GM12878 (cell line): ENCODE data around the gene NCBP2L. TPM values are rescaled to one million over a fixed set of nuclear protein-coding genes. Genes with fewer than 3 reads are reported as not detected.
A peak's percentile ranks its signal among the peaks of the same experiment; 100 is the strongest.

Experiments used
- ATAC-seq: fragments of 200-7000 bp; cut with Tn5 transposase; 3 replicates; pipeline ENCODE4 v1.9.1; 2020; ENCODE audit warnings: mild to moderate bottlenecking, moderate library complexity
- BruUV-seq: library from RNA; stranded (reverse); fragments of 400-500 nt; replicated peaks from 2 replicates; lab custom pipeline; 2021; lab: Mats Ljungman, UMichigan
- CTCF ChIA-PET: fragments of 300-600 bp; sonication (Branson Sonifier 250); formaldehyde crosslinking; extraction: SDS; loops from one replicate; lab custom pipeline; 2021; ENCODE audit warnings: inconsistent platforms; lab: Yijun Ruan, JAX
- POLR2A ChIA-PET: fragments of 350-600 bp; formaldehyde crosslinking; extraction: SDS; loops from one replicate; lab custom pipeline; 2021; ENCODE audit warnings: inconsistent platforms; lab: Charles Lee
- RAD21 ChIA-PET: fragments of 300-600 bp; sonication (Branson Sonifier 250); formaldehyde crosslinking; loops from one replicate; lab custom pipeline; 2023; ENCODE audit warnings: antibody characterized with exemption; ENCODE audit not compliant: unreplicated experiment; lab: Charles Lee
- SMC1A ChIA-PET: fragments of 300-600 bp; sonication (Branson Sonifier 250); formaldehyde crosslinking; loops from one replicate; lab custom pipeline; 2023; ENCODE audit not compliant: unreplicated experiment, uncharacterized antibody; lab: Charles Lee
- DNase-seq: peaks from one replicate; pipeline ENCODE4 v3.0.0-alpha.2; 2011; ENCODE audit warnings: low read depth, low spot score
- FAIRE-seq: peaks from 3 replicates; lab custom pipeline; 2011; peaks lifted over from hg19 to GRCh38; lab: Jason Lieb, UNC
- H2AFZ ChIP-seq: 2 replicates; pipeline ENCODE4 v1.6.0; 2011; ENCODE audit warnings: low read depth, low read length, control low read depth; ENCODE audit not compliant: control insufficient read depth
- H3K27ac ChIP-seq: 2 replicates; pipeline ENCODE4 v1.5.1; 2011; ENCODE audit warnings: control low read depth; ENCODE audit not compliant: control insufficient read depth, insufficient read depth
- H3K27me3 ChIP-seq, 2 experiments: replicated peaks in 1 of 2; 2 replicates each; pipeline versions ENCODE4 v1.6.0 to v1.6.1; 2011; ENCODE audit warnings: low read length in 1 of 2; ENCODE audit not compliant: control insufficient read depth in 2 of 2, insufficient read depth in 2 of 2
- H3K36me3 ChIP-seq, 2 experiments: 2 replicates each; pipeline ENCODE4 v1.5.1; 2011; ENCODE audit warnings: low read length in 1 of 2; ENCODE audit not compliant: control insufficient read depth in 2 of 2, insufficient read depth in 2 of 2
- H3K4me1 ChIP-seq: 2 replicates; pipeline ENCODE4 v1.6.1; 2011; ENCODE audit warnings: mild to moderate bottlenecking, low read length, moderate library complexity, mixed read lengths; ENCODE audit not compliant: control insufficient read depth, insufficient read depth
- H3K4me2 ChIP-seq: 2 replicates; pipeline ENCODE4 v1.6.0; 2011; ENCODE audit warnings: control low read depth; ENCODE audit not compliant: control insufficient read depth, insufficient read depth
- H3K4me3 ChIP-seq: fragments of 200-600 bp; sonication (generic); 2 replicates; pipeline ENCODE4 v1.5.1; 2016
- H3K79me2 ChIP-seq: 2 replicates; pipeline ENCODE4 v1.6.0; 2011; ENCODE audit warnings: low read length; ENCODE audit not compliant: control insufficient read depth, insufficient read depth
- H3K9ac ChIP-seq: 2 replicates; pipeline ENCODE4 v1.8.0; 2011; ENCODE audit warnings: low read length, control low read depth, mixed read lengths; ENCODE audit not compliant: control insufficient read depth, insufficient read depth
- H3K9me3 ChIP-seq: replicated peaks from 3 replicates; pipeline ENCODE4 v1.5.1; 2011; ENCODE audit warnings: mild to moderate bottlenecking, low read length; ENCODE audit not compliant: control insufficient read depth, insufficient read depth
- H4K20me1 ChIP-seq: 2 replicates; pipeline ENCODE4 v1.6.0; 2011; ENCODE audit not compliant: control insufficient read depth, insufficient read depth
- ATF7 ChIP-seq: fragments of 450-650 bp; IDR thresholded peaks from 2 replicates; pipeline ENCODE4 v1.6.1; 2016; ENCODE audit warnings: low read depth, mild to moderate bottlenecking
- CBX5 ChIP-seq: sonication (generic); IDR thresholded peaks from 2 replicates; pipeline ENCODE4 v1.6.1; 2016; ENCODE audit warnings: low read depth, moderate library complexity, mild to moderate bottlenecking, inconsistent platforms
- CUX1 ChIP-seq: IDR thresholded peaks from 2 replicates; pipeline ENCODE4 v1.6.1; 2012; ENCODE audit warnings: improper control_type of control experiment, low read depth, low read length; ENCODE audit not compliant: insufficient replicate concordance
- EGR1 ChIP-seq, 2 experiments: IDR thresholded peaks; 1 replicate in 1 of 2; 2 replicates in 1 of 2; pipeline ENCODE4 v1.6.1; 2011 to 2012; ENCODE audit warnings: low read depth in 2 of 2, low read length in 2 of 2, borderline replicate concordance in 1 of 2, mild to moderate bottlenecking in 1 of 2, moderate library complexity in 1 of 2
- FOXM1 ChIP-seq: IDR thresholded peaks from 2 replicates; pipeline ENCODE4 v1.6.1; 2012; ENCODE audit warnings: low read depth, mild to moderate bottlenecking, inconsistent platforms, low read length, moderate library complexity
- MAX ChIP-seq: IDR thresholded peaks from 2 replicates; pipeline ENCODE4 v1.6.1; 2012; ENCODE audit warnings: low read depth, low read length, improper control_type of control experiment
- MEF2B ChIP-seq: fragments of 450-650 bp; IDR thresholded peaks from 2 replicates; pipeline ENCODE4 v1.6.1; 2018; ENCODE audit warnings: mild to moderate bottlenecking, moderate library complexity; ENCODE audit not compliant: partially characterized antibody, poor library complexity, severe bottlenecking
- NFYA ChIP-seq: IDR thresholded peaks from 2 replicates; pipeline ENCODE4 v1.6.1; 2011; ENCODE audit warnings: low read depth, mild to moderate bottlenecking, low read length, improper control_type of control experiment, borderline replicate concordance
- NRF1 ChIP-seq: conservative IDR thresholded peaks from 2 replicates; pipeline ENCODE4 v1.6.1; 2011; ENCODE audit warnings: mild to moderate bottlenecking, low read depth, low read length, improper control_type of control experiment
- RELA ChIP-seq: fragments of 450-650 bp; IDR thresholded peaks from 2 replicates; pipeline ENCODE4 v1.8.0; 2014; ENCODE audit warnings: borderline replicate concordance; ENCODE audit not compliant: partially characterized antibody
- RELB ChIP-seq: fragments of 450-650 bp; IDR thresholded peaks from 2 replicates; pipeline ENCODE4 v1.6.1; 2017; ENCODE audit warnings: low read depth, mild to moderate bottlenecking, moderate library complexity
- SREBF1 ChIP-seq: IDR thresholded peaks from 2 replicates; pipeline ENCODE4 v1.6.1; 2012; ENCODE audit warnings: mild to moderate bottlenecking, low read length
- SRF ChIP-seq, 2 experiments: IDR thresholded peaks; 2 replicates each; pipeline ENCODE4 v1.6.1; 2011; ENCODE audit warnings: low read depth in 2 of 2, low read length in 2 of 2, mild to moderate bottlenecking in 1 of 2, moderate library complexity in 1 of 2
- TARDBP ChIP-seq: IDR thresholded peaks from 2 replicates; pipeline ENCODE4 v1.6.1; 2016; ENCODE audit warnings: borderline replicate concordance
- WGBS: methylation state at CpG from one replicate; pipeline ENCODE4 v1.1.6; 2016; ENCODE audit warnings: low lambda C conversion rate; ENCODE audit not compliant: insufficient replicate concordance, insufficient coverage; ENCODE audit errors: missing lambda C conversion rate; 5-methylcytosine and 5-hydroxymethylcytosine counted together
- in situ Hi-C: fragments of 300-500 bp; cut with MboI; formaldehyde crosslinking; loops from 9 replicates; pipeline ENCODE4 v1.14.3; 2018; ENCODE audit warnings: mixed read lengths
- intact Hi-C: fragments of 100-400 bp; cut with micrococcal nuclease; formaldehyde crosslinking; loops from one replicate; pipeline ENCODE4 v1.14.2; 2022; ENCODE audit not compliant: unreplicated experiment
- polyA plus RNA-seq, 11 experiments: library from polyadenylated mRNA; depleted of rRNA in 4 of 11; unstranded in 6 of 11; stranded (reverse) in 5 of 11; fragments of >200 nt; fragmentation: Nextera tagmentation in 4 of 11; fragmentation: Illumina TruSeq in 1 of 11; extraction: Ambion mirVana in 4 of 11; extraction: Trizol in 1 of 11; gene quantifications; 1 replicate in 1 of 11; 2 replicates in 10 of 11; pipeline versions ENCODE4 v1.2.1 to v1.2.3, GENCODE V29; 2011 to 2016; ENCODE audit warnings: inconsistent platforms in 2 of 11, missing spikeins in 2 of 11, low read depth in 1 of 11
- total RNA-seq, 4 experiments: library from RNA; depleted of rRNA in 3 of 4; stranded (reverse); fragments of >200 nt in 3 of 4; fragmentation: Illumina TruSeq in 1 of 4; extraction: Trizol in 1 of 4; gene quantifications; 2 replicates each; pipeline versions ENCODE4 v1.2.1 to v1.2.3, GENCODE V29; 2013 to 2021

The NCBP2L gene
- total and polyA plus RNA-seq, 10 of the 15 experiments (the other 5 are each of a cell fraction or from before 2014, with no cell fraction given) = not detected

GRCh38 chrX:107776649-107777535 is 641 bp upstream of the NCBP2L start:
- DNase-seq (peak; percentile 42), FAIRE-seq (peak; percentile 79), ATAC-seq (peak; percentile 87)
- ChIA-PET SMC1A (interaction anchor here (0.8 to 9.4 kb wide), 24 partner anchors 11 to 931 kb away, joined by 3 to 149 read pairs (median 4); partner anchors contain the start of gene PRPS1), POLR2A (interaction anchor here (1.0 to 1.7 kb wide), 6 partner anchors 10 to 120 kb away, joined by 3 to 5 read pairs (median 4); no protein-coding TSS in a partner anchor), RAD21 (interaction anchor here (0.5 to 5.3 kb wide), 26 partner anchors 10 to 377 kb away, joined by 3 to 119 read pairs (median 6); partner anchors contain the start of genes MID2 and PRPS1), CTCF (interaction anchor here (0.6 to 7.5 kb wide), 30 partner anchors 10 to 902 kb away, joined by 3 to 289 read pairs (median 5); partner anchors contain the start of gene PRPS1)
- in situ Hi-C loops = loop anchor here (5.0 kb wide), 1 partner anchor 115 kb away; no protein-coding TSS in a partner anchor
- intact Hi-C loops = loop anchor here (1.0 to 10.0 kb wide), 6 partner anchors 60 to 878 kb away; no protein-coding TSS in a partner anchor
- WGBS = 1% methylated on average over 20 of the region's 20 CpGs
- no peaks in the 10 kb centered on the region for H3K79me2 ChIP-seq
- BruUV-seq = no TSS peak
- H3K27me3 ChIP-seq = no peaks in the 10 kb centered on the region; a peak in 1 of 4 replicates
- H3K4me2 ChIP-seq = peak overlapping the region; percentile 67
- H2AFZ ChIP-seq = no peak overlapping the region
- H3K4me3 ChIP-seq = peak overlapping the region; percentile 58; the same call in 1 of the 2 replicates
- no peak overlapping the region for H3K9ac ChIP-seq
- H3K27ac ChIP-seq = no peak overlapping the region
- no peaks in the 10 kb centered on the region for H3K4me1 ChIP-seq
- no peaks in the 10 kb centered on the region for H4K20me1 ChIP-seq
- H3K9me3 ChIP-seq = no peaks in the 10 kb centered on the region; the same call in 2 of the 3 replicates
- no peaks in the 10 kb centered on the region for H3K36me3 ChIP-seq
- TF ChIP-seq EGR1 (IDR thresholded peaks at IDR 0.05; ENCODE audit: borderline replicate concordance in 1 of 2, low read depth in 2 of 2, low read length in 2 of 2) = peak in 1 of 2 experiments; percentile 94; a peak in 2 of 3 replicates
- TF ChIP-seq NFYA = no peak
- TF ChIP-seq TARDBP = no peak
- TF ChIP-seq MEF2B = no peak
- no peak for TF ChIP-seq SREBF1
- TF ChIP-seq MAX = no peak
- TF ChIP-seq SRF (IDR thresholded peaks at IDR 0.05; ENCODE audit: low read depth in 2 of 2, low read length in 2 of 2) = no peak
- TF ChIP-seq NRF1 = no peak
- TF ChIP-seq ATF7 = 0 out of 2 replicates have a peak, but pooled peaks have one; percentile 8
- peak; percentile 51; the same call in 1 of the 2 replicates for TF ChIP-seq FOXM1
- no peak for TF ChIP-seq CUX1
- TF ChIP-seq CBX5 = no peak
- no peak for TF ChIP-seq RELA
- TF ChIP-seq RELB = no peak
